Glutamatergic neuron (in vitro differentiated cells): ENCODE measurements around the gene SAMMSON. TPM values are rescaled to one million over a fixed set of nuclear protein-coding genes. Genes with fewer than 3 reads are reported as not detected.

Experiments
- DNase-seq: peaks from one replicate; pipeline ENCODE4 v3.0.0; 2022
- H3K27ac Mint-ChIP-seq: one replicate; pipeline ENCODE4 v1.8.0; 2020; ENCODE audit warnings: mild to moderate bottlenecking, mixed read lengths, inconsistent platforms; ENCODE audit not compliant: unreplicated experiment
- H3K27me3 Mint-ChIP-seq: one replicate; pipeline ENCODE4 v1.8.0; 2020; ENCODE audit warnings: mild to moderate bottlenecking, moderate library complexity, mixed read lengths, inconsistent platforms; ENCODE audit not compliant: unreplicated experiment
- H3K36me3 Mint-ChIP-seq: one replicate; pipeline ENCODE4 v1.8.0; 2020; ENCODE audit warnings: mild to moderate bottlenecking, mixed read lengths, inconsistent platforms; ENCODE audit not compliant: unreplicated experiment
- H3K4me1 Mint-ChIP-seq: one replicate; pipeline ENCODE4 v1.8.0; 2020; ENCODE audit warnings: mild to moderate bottlenecking, low read depth, mixed read lengths, inconsistent platforms; ENCODE audit not compliant: unreplicated experiment
- H3K4me3 Mint-ChIP-seq: one replicate; pipeline ENCODE4 v1.8.0; 2020; ENCODE audit warnings: mild to moderate bottlenecking, mixed read lengths, inconsistent platforms; ENCODE audit not compliant: unreplicated experiment
- H3K9me3 Mint-ChIP-seq: one replicate; pipeline ENCODE4 v1.8.0; 2020; ENCODE audit warnings: mild to moderate bottlenecking, moderate library complexity, mixed read lengths, inconsistent platforms; ENCODE audit not compliant: unreplicated experiment
- long read RNA-seq: library from polyadenylated mRNA; unstranded; transcript quantifications from one replicate; pipeline ENCODE4 v2.0.0, GENCODE V29; 2020; ENCODE audit not compliant: unreplicated experiment
- total RNA-seq: library from RNA; stranded (reverse); fragmentation: NEBNext Ultra II Directional; extraction: Animal tissue kit (Norgen Biotek cat#: 25700); gene quantifications from one replicate; pipeline ENCODE4 v1.2.1, GENCODE V29; 2021; ENCODE audit not compliant: unreplicated experiment
- TF ChIP-seq, protein P1 (sequence below): fragments of 200-600 bp; sonication (generic); IDR thresholded peaks from one replicate; pipeline ENCODE4 v1.5.0; 2021; ENCODE audit not compliant: partially characterized antibody, unreplicated experiment

SAMMSON gene
- total RNA-seq: not detected
- long read RNA-seq: 0 reads

GRCh38 chr3:69999140-70000027, at the start of gene SAMMSON:
Gene SAMMSON, plus strand, starts transcription at chr3:69999733.
- Mint-ChIP-seq H3K27me3 (no peaks in the 10 kb centered on the region), H3K36me3 (no peaks in the 10 kb centered on the region), H3K9me3 (no peaks in the 10 kb centered on the region), H3K27ac (no peak within 1 kb of the TSS), H3K4me1 (peaks cover 8% of the 10 kb centered on the region), H3K4me3 (no peak within 1 kb of the TSS)
- no peak for DNase-seq
- TF ChIP-seq, protein P1, sequence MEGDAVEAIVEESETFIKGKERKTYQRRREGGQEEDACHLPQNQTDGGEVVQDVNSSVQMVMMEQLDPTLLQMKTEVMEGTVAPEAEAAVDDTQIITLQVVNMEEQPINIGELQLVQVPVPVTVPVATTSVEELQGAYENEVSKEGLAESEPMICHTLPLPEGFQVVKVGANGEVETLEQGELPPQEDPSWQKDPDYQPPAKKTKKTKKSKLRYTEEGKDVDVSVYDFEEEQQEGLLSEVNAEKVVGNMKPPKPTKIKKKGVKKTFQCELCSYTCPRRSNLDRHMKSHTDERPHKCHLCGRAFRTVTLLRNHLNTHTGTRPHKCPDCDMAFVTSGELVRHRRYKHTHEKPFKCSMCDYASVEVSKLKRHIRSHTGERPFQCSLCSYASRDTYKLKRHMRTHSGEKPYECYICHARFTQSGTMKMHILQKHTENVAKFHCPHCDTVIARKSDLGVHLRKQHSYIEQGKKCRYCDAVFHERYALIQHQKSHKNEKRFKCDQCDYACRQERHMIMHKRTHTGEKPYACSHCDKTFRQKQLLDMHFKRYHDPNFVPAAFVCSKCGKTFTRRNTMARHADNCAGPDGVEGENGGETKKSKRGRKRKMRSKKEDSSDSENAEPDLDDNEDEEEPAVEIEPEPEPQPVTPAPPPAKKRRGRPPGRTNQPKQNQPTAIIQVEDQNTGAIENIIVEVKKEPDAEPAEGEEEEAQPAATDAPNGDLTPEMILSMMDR: no peak

DNA sequence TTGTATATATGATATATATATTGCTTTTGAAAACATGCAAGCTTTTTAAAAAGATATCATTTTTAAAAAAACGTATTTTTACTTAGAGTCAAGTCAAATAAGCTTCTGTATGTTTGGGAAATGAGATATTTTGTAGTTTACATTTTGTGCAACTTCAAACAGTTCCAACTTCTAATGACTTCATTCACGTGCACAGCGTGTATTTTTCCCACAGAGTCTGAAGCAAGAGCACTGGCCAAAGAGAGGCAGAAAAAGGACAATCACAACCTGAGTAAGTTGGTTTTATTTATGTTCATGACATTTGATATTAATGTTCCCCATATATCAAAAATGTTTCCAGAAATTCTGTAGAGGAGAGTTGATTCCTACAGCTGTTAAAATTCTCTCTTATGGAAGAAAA, 47.9 kb upstream of the SAMMSON start:
- no peaks in the 10 kb centered on the region for H3K36me3 Mint-ChIP-seq
- no peak for DNase-seq
- H3K4me3 Mint-ChIP-seq: no peak overlapping the region
- no peaks in the 10 kb centered on the region for H3K9me3 Mint-ChIP-seq
- H3K4me1 Mint-ChIP-seq: no peaks in the 10 kb centered on the region
- H3K27me3 Mint-ChIP-seq: peaks cover 2% of the 10 kb centered on the region
- no peak overlapping the region for H3K27ac Mint-ChIP-seq
- TF ChIP-seq, protein P1: no peak

DNA sequence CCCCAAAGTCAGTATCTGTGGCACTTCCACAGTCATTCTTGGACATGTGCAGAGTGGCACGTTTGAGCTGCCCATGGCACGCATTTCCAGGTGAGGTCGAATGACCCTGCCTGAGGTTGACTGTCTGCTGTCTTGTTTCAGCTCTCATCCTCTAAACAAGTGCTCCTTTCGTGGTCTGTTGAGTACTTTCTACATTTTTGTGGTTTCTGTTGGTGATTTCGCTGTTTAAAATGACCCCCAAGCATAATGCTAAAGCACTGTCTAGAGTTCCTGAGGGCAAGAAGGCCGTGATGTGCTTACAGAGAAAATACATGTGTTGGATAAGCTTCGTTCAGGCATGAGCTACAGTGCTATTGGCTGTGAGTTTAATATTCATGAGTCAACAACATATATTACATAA, 40.0 kb upstream of the SAMMSON start:
- no peaks in the 10 kb centered on the region for H3K9me3 Mint-ChIP-seq
- H3K4me3 Mint-ChIP-seq: no peak overlapping the region
- H3K27ac Mint-ChIP-seq: no peak overlapping the region
- H3K4me1 Mint-ChIP-seq: no peaks in the 10 kb centered on the region
- H3K36me3 Mint-ChIP-seq: no peaks in the 10 kb centered on the region
- TF ChIP-seq, protein P1: no peak
- no peak for DNase-seq
- no peaks in the 10 kb centered on the region for H3K27me3 Mint-ChIP-seq

GRCh38 chr3:69961706-69962439, 37.7 kb upstream of the SAMMSON start:
- no peaks in the 10 kb centered on the region for H3K27me3 Mint-ChIP-seq
- DNase-seq: no peak
- no peak overlapping the region for H3K4me3 Mint-ChIP-seq
- peaks cover under 1% of the 10 kb centered on the region for H3K9me3 Mint-ChIP-seq
- H3K4me1 Mint-ChIP-seq: no peaks in the 10 kb centered on the region
- H3K36me3 Mint-ChIP-seq: no peaks in the 10 kb centered on the region
- H3K27ac Mint-ChIP-seq: no peak overlapping the region
- TF ChIP-seq, protein P1: no peak
